Neutrophil (primary cell): Measurements from ENCODE around the gene OAS1.

Source experiments
- H3K27ac ChIP-seq: fragments of 200-600 bp; sonication (generic); 2 replicates; pipeline ENCODE4 v1.5.1; 2016; ENCODE audit warnings: mild to moderate bottlenecking, moderate library complexity
- H3K27me3 ChIP-seq: fragments of 200-600 bp; sonication (generic); 2 replicates; pipeline ENCODE4 v1.6.0; 2016; ENCODE audit warnings: mild to moderate bottlenecking
- H3K36me3 ChIP-seq: fragments of 200-600 bp; sonication (generic); 2 replicates; pipeline ENCODE4 v1.5.1; 2017
- H3K4me1 ChIP-seq, 2 experiments: fragments of 200-600 bp in 1 of 2; sonication (generic) in 1 of 2; 1 replicate in 1 of 2; 2 replicates in 1 of 2; pipeline versions ENCODE4 v1.5.1 to v1.6.1; 2013 to 2016; ENCODE audit warnings: low read depth in 1 of 2, low read length in 1 of 2, mild to moderate bottlenecking in 1 of 2, moderate library complexity in 1 of 2; ENCODE audit not compliant: control insufficient read depth in 1 of 2, insufficient read depth in 1 of 2
- H3K4me3 ChIP-seq, 2 experiments: fragments of 200-600 bp in 1 of 2; sonication (generic) in 1 of 2; 1 replicate in 1 of 2; 2 replicates in 1 of 2; pipeline ENCODE4 v1.5.1; 2013 to 2016; ENCODE audit warnings: low read depth in 1 of 2, low read length in 1 of 2, mild to moderate bottlenecking in 1 of 2, moderate library complexity in 1 of 2
- H3K9me3 ChIP-seq: fragments of 200-600 bp; sonication (generic); 2 replicates; pipeline ENCODE4 v1.5.1; 2016
- TF ChIP-seq, protein P1 (sequence below): fragments of 200-600 bp; sonication (generic); IDR thresholded peaks from 2 replicates; pipeline ENCODE4 v1.5.1; 2016; ENCODE audit warnings: antibody characterized with exemption

Gene OAS1

GRCh38 chr12:112962561-112962960 lies 55.8 kb downstream of the OAS1 start:
- H3K4me3 ChIP-seq, result no peak overlapping the region
- H3K27me3 ChIP-seq, result no peaks in the 10 kb centered on the region
- no peak overlapping the region for H3K27ac ChIP-seq
- peaks cover 58% of the 10 kb centered on the region for H3K36me3 ChIP-seq
- TF ChIP-seq, protein P1, sequence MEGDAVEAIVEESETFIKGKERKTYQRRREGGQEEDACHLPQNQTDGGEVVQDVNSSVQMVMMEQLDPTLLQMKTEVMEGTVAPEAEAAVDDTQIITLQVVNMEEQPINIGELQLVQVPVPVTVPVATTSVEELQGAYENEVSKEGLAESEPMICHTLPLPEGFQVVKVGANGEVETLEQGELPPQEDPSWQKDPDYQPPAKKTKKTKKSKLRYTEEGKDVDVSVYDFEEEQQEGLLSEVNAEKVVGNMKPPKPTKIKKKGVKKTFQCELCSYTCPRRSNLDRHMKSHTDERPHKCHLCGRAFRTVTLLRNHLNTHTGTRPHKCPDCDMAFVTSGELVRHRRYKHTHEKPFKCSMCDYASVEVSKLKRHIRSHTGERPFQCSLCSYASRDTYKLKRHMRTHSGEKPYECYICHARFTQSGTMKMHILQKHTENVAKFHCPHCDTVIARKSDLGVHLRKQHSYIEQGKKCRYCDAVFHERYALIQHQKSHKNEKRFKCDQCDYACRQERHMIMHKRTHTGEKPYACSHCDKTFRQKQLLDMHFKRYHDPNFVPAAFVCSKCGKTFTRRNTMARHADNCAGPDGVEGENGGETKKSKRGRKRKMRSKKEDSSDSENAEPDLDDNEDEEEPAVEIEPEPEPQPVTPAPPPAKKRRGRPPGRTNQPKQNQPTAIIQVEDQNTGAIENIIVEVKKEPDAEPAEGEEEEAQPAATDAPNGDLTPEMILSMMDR, result no peak
- no peaks in the 10 kb centered on the region for H3K9me3 ChIP-seq
- no peaks in the 10 kb centered on the region for H3K4me1 ChIP-seq

DNA sequence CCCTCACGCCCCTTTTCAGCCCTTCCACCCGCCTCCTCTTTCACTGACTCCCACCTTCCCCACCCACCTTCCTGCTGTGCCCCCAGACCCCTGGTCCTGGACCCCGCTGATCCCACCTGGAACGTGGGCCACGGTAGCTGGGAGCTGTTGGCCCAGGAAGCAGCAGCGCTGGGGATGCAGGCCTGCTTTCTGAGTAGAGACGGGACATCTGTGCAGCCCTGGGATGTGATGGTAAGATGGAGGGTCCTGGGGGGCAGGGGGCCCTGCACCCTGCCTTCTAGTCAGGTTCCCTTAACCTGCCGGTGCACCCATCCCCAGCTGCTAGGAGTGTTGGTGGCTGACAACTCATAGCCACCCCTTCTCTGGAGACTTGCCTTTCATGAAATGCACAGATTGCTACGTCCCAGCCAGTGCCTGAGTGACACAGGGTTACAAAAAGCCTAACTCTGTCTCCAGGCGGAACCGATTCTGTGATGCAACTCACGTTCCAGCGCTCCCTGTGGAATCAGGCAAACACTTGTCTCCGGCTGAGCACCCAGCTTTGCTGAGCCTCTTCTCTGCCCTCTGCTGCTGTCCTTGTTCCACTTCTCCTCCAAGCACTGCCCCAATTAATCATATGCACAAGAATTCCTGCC lies 56.6 kb downstream of the OAS1 start:
- H3K36me3 ChIP-seq, result peaks cover 65% of the 10 kb centered on the region
- no peak overlapping the region for H3K4me3 ChIP-seq
- no peak overlapping the region for H3K27ac ChIP-seq
- H3K27me3 ChIP-seq, result no peaks in the 10 kb centered on the region
- H3K9me3 ChIP-seq, result no peaks in the 10 kb centered on the region
- no peaks in the 10 kb centered on the region for H3K4me1 ChIP-seq
- TF ChIP-seq, protein P1, result no peak

GRCh38 chr12:112964067-112964670 lies 57.4 kb downstream of the OAS1 start:
- Histone ChIP-seq H3K36me3 (peaks cover 72% of the 10 kb centered on the region), H3K9me3 (no peaks in the 10 kb centered on the region), H3K27me3 (no peaks in the 10 kb centered on the region), H3K4me3 (no peak overlapping the region), H3K4me1 (no peaks in the 10 kb centered on the region), H3K27ac (no peak overlapping the region)
- TF ChIP-seq, protein P1, result no peak

GRCh38 chr12:112964915-112965314 lies 58.2 kb downstream of the OAS1 start:
- Histone ChIP-seq H3K36me3 (peaks cover 80% of the 10 kb centered on the region), H3K9me3 (no peaks in the 10 kb centered on the region), H3K27me3 (no peaks in the 10 kb centered on the region), H3K4me3 (no peak overlapping the region), H3K4me1 (no peaks in the 10 kb centered on the region), H3K27ac (no peak overlapping the region)
- TF ChIP-seq, protein P1, result no peak

DNA sequence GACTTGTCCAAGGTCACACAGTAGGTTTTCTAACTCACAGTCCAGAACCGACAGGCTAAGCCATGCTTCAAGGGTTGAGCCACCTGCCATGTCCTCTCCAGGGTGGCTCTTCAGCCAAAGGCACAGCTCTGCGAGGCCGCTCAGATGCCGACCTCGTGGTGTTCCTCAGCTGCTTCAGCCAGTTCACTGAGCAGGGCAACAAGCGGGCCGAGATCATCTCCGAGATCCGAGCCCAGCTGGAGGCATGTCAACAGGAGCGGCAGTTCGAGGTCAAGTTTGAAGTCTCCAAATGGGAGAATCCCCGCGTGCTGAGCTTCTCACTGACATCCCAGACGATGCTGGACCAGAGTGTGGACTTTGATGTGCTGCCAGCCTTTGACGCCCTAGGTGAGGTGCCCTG lies 58.9 kb downstream of the OAS1 start:
- Histone ChIP-seq H3K36me3 (peaks cover 87% of the 10 kb centered on the region), H3K27me3 (no peaks in the 10 kb centered on the region), H3K4me1 (no peaks in the 10 kb centered on the region), H3K27ac (no peak overlapping the region), H3K9me3 (no peaks in the 10 kb centered on the region), H3K4me3 (no peak overlapping the region)
- TF ChIP-seq, protein P1, result no peak
